Naive thymus-derived CD4-positive, alpha-beta T cell (primary cell): ENCODE measurements around the gene COQ10A. TPM values are rescaled to one million over a fixed set of nuclear protein-coding genes. Genes with fewer than 3 reads are reported as not detected.
A peak's percentile ranks its signal among the peaks of the same experiment; 100 is the strongest.

Experiments
- ATAC-seq: fragments of 150-1000 bp; cut with Tn5 transposase; 2 replicates; pipeline ENCODE4 v1.10.0; 2021; ENCODE audit warnings: mild to moderate bottlenecking, moderate library complexity
- CTCF ChIA-PET: fragments of 350-600 bp; sonication (Branson Sonifier 250); formaldehyde crosslinking; loops from one replicate; lab custom pipeline; 2021; ENCODE audit warnings: antibody characterized with exemption; lab: Charles Lee
- POLR2A ChIA-PET: fragments of 350-600 bp; sonication (Branson Sonifier 250); formaldehyde crosslinking; loops from one replicate; lab custom pipeline; 2021; ENCODE audit warnings: antibody characterized with exemption, inconsistent platforms; lab: Charles Lee
- DNase-seq, 9 donors: peaks; one replicate each; pipeline versions ENCODE4 v3.0.0 to v3.0.0-alpha.2; 2020 to 2022; ENCODE audit warnings: mixed read lengths in 1 of 9
- H3K27ac ChIP-seq: one replicate; pipeline ENCODE4 v1.7.0; 2013; ENCODE audit warnings: mild to moderate bottlenecking, low read depth, low read length, moderate library complexity
- H3K27me3 ChIP-seq, 2 donors: one replicate each; pipeline ENCODE4 v1.7.0; 2013; ENCODE audit warnings: low read length in 2 of 2, mild to moderate bottlenecking in 2 of 2, moderate library complexity in 2 of 2; ENCODE audit not compliant: control insufficient read depth in 2 of 2, insufficient read depth in 2 of 2
- H3K36me3 ChIP-seq, 3 experiments: 1 replicate in 2 of 3; 2 replicates in 1 of 3; pipeline ENCODE4 v1.7.0; 2013; ENCODE audit warnings: low read length in 3 of 3, mild to moderate bottlenecking in 3 of 3, moderate library complexity in 1 of 3; ENCODE audit not compliant: insufficient read depth in 3 of 3, control insufficient read depth in 2 of 3
- H3K4me1 ChIP-seq, 2 donors: one replicate each; pipeline ENCODE4 v1.7.0; 2013; ENCODE audit warnings: low read length in 2 of 2, mild to moderate bottlenecking in 2 of 2, moderate library complexity in 1 of 2; ENCODE audit not compliant: control insufficient read depth in 2 of 2, insufficient read depth in 2 of 2
- H3K4me3 ChIP-seq: 2 replicates; pipeline ENCODE4 v1.7.0; 2013; ENCODE audit warnings: mild to moderate bottlenecking, low read length
- H3K9me3 ChIP-seq, 3 experiments: 1 replicate in 2 of 3; 2 replicates in 1 of 3; pipeline ENCODE4 v1.7.0; 2013; ENCODE audit warnings: low read length in 3 of 3; ENCODE audit not compliant: control insufficient read depth in 2 of 3
- H3K27ac Mint-ChIP-seq, 9 donors: one replicate each; pipeline ENCODE4 v1.8.0; 2020 to 2022; ENCODE audit warnings: mixed read lengths in 9 of 9, mild to moderate bottlenecking in 8 of 9, moderate library complexity in 5 of 9, inconsistent platforms in 2 of 9
- H3K27me3 Mint-ChIP-seq, 5 donors: one replicate each; pipeline ENCODE4 v1.8.0; 2021 to 2022; ENCODE audit warnings: mixed read lengths in 5 of 5, mild to moderate bottlenecking in 1 of 5
- H3K36me3 Mint-ChIP-seq, 5 donors: one replicate each; pipeline ENCODE4 v1.8.0; 2020 to 2022; ENCODE audit warnings: mixed read lengths in 5 of 5, mild to moderate bottlenecking in 3 of 5, inconsistent platforms in 1 of 5
- H3K4me1 Mint-ChIP-seq, 7 donors: one replicate each; pipeline ENCODE4 v1.8.0; 2020 to 2022; ENCODE audit warnings: mixed read lengths in 7 of 7, mild to moderate bottlenecking in 3 of 7, inconsistent platforms in 1 of 7
- H3K4me3 Mint-ChIP-seq, 10 donors: one replicate each; pipeline ENCODE4 v1.8.0; 2020 to 2022; ENCODE audit warnings: mild to moderate bottlenecking in 10 of 10, mixed read lengths in 10 of 10, moderate library complexity in 6 of 10, inconsistent platforms in 2 of 10
- H3K9me3 Mint-ChIP-seq, 11 donors: one replicate each; pipeline ENCODE4 v1.8.0; 2020 to 2022; ENCODE audit warnings: mixed read lengths in 11 of 11, mild to moderate bottlenecking in 4 of 11, inconsistent platforms in 1 of 11, moderate library complexity in 1 of 11
- intact Hi-C, 2 donors: fragments of 100-400 bp; cut with micrococcal nuclease; formaldehyde crosslinking; loops; one replicate each; pipeline ENCODE4 v1.15.1; 2023
- polyA plus RNA-seq, 2 donors: library from polyadenylated mRNA; unstranded; fragments of 300-500 nt; fragmentation: Illumina TruSeq; gene quantifications; one replicate each; pipeline ENCODE4 v1.2.3, GENCODE V29; 2021
- total RNA-seq, 6 experiments: library from RNA in 5 of 6; stranded (reverse) in 5 of 6; gene quantifications; 1 replicate in 5 of 6; 2 replicates in 1 of 6; pipeline ENCODE4 v1.2.3 and lab custom pipeline; 2021 to 2026

COQ10A gene
- 10 to 100 TPM; 22.5 to 39.4 (median 31.5) TPM for total RNA-seq
- polyA plus RNA-seq: 10 to 100 TPM in 1 of 2 donors, 1 to 10 TPM in 1; 9.7 to 11.5 TPM
- 50.2 reads per million, percentile 71 among the genes with 10 or more reads in this experiment for total RNA-seq (lab: John Stamatoyannopoulos, UW)

DNA sequence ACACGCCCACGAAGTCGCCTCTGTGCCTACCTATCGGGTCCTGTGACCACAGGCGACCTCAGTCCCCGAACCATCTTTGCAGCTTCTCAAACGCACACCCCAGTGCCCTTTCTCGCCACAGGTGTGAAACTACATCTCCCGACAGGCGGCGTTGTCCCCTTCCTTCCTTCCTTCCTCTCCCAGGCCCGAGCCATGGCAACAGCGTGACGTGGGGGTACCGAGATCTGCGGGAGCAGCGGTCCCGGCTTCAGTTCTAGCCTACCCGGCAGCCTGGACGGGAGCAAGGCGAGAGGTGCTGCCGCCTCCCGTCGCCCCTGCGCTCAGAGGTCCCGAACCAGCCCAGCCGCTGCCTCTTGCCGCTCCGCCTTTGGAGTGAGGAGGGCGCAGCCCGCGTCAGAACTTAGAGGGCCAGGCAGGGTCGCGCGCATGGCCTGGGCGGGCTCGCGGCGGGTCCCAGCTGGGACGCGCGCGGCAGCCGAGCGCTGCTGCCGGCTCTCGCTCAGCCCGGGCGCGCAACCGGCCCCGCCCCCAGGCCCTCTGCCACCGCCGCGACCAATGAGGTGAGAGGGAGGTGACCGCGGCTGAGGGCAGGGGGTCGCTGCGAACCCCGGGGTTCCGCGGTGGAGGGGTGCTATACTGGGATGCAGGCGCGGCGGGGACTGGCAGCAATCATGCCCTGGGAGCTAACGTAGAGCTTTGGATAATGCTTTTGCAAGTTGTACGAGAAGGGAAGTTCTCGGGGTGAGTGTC lies at the start of gene COQ10A:
Gene COQ10A, plus strand, starts transcription at position 250 of the 750 bp plus-strand sequence. Its CDS starts 177 bp downstream, at position 427.
- CTCF ChIA-PET: interaction anchor here (0.6 to 2.3 kb wide), 11 partner anchors 9 to 197 kb away, joined by 3 to 6 read pairs (median 4); partner anchors contain the start of genes ANKRD52, RNF41, SMARCC2 and TIMELESS

DNA sequence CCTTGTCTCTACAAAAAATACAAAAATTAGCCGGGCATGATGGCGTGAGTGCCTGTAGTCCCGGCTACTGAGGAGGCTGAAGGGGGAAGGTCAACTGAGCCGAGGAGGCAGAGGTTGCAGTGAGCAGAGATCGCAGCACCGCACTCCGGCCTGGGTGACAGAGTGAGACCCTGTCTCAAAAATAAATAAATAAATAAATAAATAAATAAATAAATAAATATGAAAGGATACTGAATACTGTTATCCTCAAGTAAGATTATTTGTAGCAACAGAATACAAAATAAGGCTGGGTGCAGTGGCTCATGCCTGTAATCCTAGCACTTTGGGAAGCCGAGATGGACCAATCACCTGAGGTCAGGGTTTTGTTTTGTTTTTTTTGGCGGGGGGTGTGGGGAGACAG lies 46.9 kb upstream of the COQ10A start:
- H3K27me3 ChIP-seq: no peaks in the 10 kb centered on the region
- H3K4me1 Mint-ChIP-seq: peaks cover 15 to 63% (median 48%) of the 10 kb centered on the region in 7 donors
- ChIA-PET POLR2A (interaction anchor here (0.7 to 3.8 kb wide), 5 partner anchors 16 to 420 kb away, joined by 6 to 61 read pairs (median 40); partner anchors contain the start of genes RPL41, SMARCC2 and ZC3H10), CTCF (no interaction called here)
- H3K36me3 Mint-ChIP-seq: peaks cover 5 to 10% (median 5%) of the 10 kb centered on the region in 5 donors
- peak overlapping the region in 7 of 10 donors; percentile 18 to 61 (median 37) for H3K4me3 Mint-ChIP-seq
- H3K9me3 Mint-ChIP-seq: no peaks in the 10 kb centered on the region
- DNase-seq (no peak), ATAC-seq (no peak)
- peak overlapping the region in 3 of 9 donors; percentile 9 to 66 (median 46) for H3K27ac Mint-ChIP-seq
- no peaks in the 10 kb centered on the region for H3K9me3 ChIP-seq
- H3K4me3 ChIP-seq: no peak overlapping the region
- intact Hi-C loops: loop anchor here (2.0 to 5.0 kb wide), 4 partner anchors 68 to 867 kb away; partner anchors contain the start of genes MYL6B (in 1 of the 2), NAB2 (in 1 of the 2) and PAN2 (in 1 of the 2)
- no peak overlapping the region for H3K27ac ChIP-seq
- peaks cover 0 to 3% (median 0%) of the 10 kb centered on the region in 5 donors for H3K27me3 Mint-ChIP-seq
- H3K4me1 ChIP-seq: peaks cover 22 to 25% of the 10 kb centered on the region in 2 donors
- peaks cover 0 to 15% (median 5%) of the 10 kb centered on the region in 3 experiments for H3K36me3 ChIP-seq

More for the DNA sequence above, at the start of gene COQ10A:
- POLR2A ChIA-PET: interaction anchor here (0.7 to 2.0 kb wide), 16 partner anchors 9 to 202 kb away, joined by 3 to 16 read pairs (median 4); partner anchors contain the start of genes ANKRD52, IL23A, RNF41 and RPL41
- no peaks in the 10 kb centered on the region for H3K27me3 ChIP-seq
- intact Hi-C loops: loop anchor here (1.0 to 5.0 kb wide), 12 partner anchors 9 to 1165 kb away; partner anchors contain the start of genes ANKRD52 (in 2 of the 2), CS (in 2 of the 2), STAT2 (in 2 of the 2) and ZC3H10 (in 2 of the 2)
- Mint-ChIP-seq H3K4me1 (peaks cover 0 to 22% (median 20%) of the 10 kb centered on the region in 7 donors), H3K9me3 (peaks cover 0 to 2% (median 0%) of the 10 kb centered on the region in 11 donors), H3K4me3 (peak within 1 kb of the TSS; percentile 83 to 100 (median 96)), H3K27me3 (peaks cover 0 to 2% (median 0%) of the 10 kb centered on the region in 5 donors), H3K36me3 (peaks cover 0 to 8% (median 2%) of the 10 kb centered on the region in 5 donors), H3K27ac (peak within 1 kb of the TSS; percentile 89 to 97 (median 94))
- peak; percentile 93 for ATAC-seq
- H3K4me3 ChIP-seq: peak within 1 kb of the TSS; percentile 88
- H3K36me3 ChIP-seq: peaks cover 0 to 7% (median 0%) of the 10 kb centered on the region in 3 experiments
- H3K27ac ChIP-seq: peak within 1 kb of the TSS; percentile 94
- peak; percentile 78 to 92 (median 89) for DNase-seq
- peaks cover 0 to 8% of the 10 kb centered on the region in 2 donors for H3K4me1 ChIP-seq
- H3K9me3 ChIP-seq: no peaks in the 10 kb centered on the region

DNA sequence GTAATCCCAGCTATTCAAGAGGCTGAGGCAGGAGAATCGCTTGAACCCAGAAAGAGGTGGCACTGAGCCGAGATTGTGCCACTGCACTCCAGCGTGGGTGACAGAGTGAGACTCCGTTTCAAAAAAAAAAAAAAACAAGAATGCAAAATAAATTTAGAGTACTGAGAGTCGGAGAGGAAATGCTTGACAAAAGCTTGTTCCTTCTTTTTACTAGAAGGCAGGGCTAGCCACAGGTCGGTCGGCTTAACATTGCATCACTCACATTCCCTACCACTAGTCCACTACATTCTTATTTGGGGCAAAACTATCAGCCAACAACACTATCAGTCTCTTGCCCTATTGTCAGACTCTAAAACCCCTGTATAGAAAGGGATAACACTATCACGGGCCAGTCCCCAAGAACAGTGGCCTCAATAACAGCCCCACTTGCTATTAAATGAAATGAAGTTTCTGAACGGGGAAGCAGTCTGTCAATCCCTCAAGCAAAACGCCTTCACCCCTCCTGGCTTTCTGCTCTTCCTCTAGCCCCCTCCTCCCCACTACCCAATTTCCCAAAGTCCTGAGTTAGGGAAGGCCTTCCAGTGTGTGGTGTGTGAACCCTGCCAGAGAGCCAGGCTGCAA lies 46.0 kb upstream of the COQ10A start:
- Histone ChIP-seq H3K27me3 (no peaks in the 10 kb centered on the region), H3K36me3 (peaks cover 0 to 10% (median 0%) of the 10 kb centered on the region in 3 experiments), H3K4me3 (peak overlapping the region; percentile 82), H3K27ac (peak overlapping the region; percentile 98), H3K9me3 (no peaks in the 10 kb centered on the region), H3K4me1 (peaks cover 22 to 27% of the 10 kb centered on the region in 2 donors)
- Mint-ChIP-seq H3K36me3 (peaks cover 0 to 9% (median 0%) of the 10 kb centered on the region in 5 donors), H3K4me3 (peak overlapping the region; percentile 92 to 100 (median 98)), H3K4me1 (peaks cover 21 to 66% (median 52%) of the 10 kb centered on the region in 7 donors), H3K27me3 (peaks cover 0 to 3% (median 0%) of the 10 kb centered on the region in 5 donors), H3K27ac (peak overlapping the region; percentile 97 to 100 (median 99)), H3K9me3 (no peaks in the 10 kb centered on the region)
- DNase-seq: peak in 4 of 9 donors; percentile 11 to 27 (median 22)
- no peak for ATAC-seq
- intact Hi-C loops: loop anchor here (1.0 to 5.0 kb wide), 6 partner anchors 68 to 867 kb away; partner anchors contain the start of genes MYL6B (in 1 of the 2), NAB2 (in 1 of the 2), PA2G4 (in 1 of the 2) and PAN2 (in 1 of the 2)
- ChIA-PET CTCF (interaction anchor here (1.1 to 3.5 kb wide), 9 partner anchors 15 to 416 kb away, joined by 3 to 38 read pairs (median 5); partner anchors contain the start of genes PA2G4, RPL41, SMARCC2 and ZC3H10), POLR2A (interaction anchor here (0.5 to 3.8 kb wide), 14 partner anchors 9 to 419 kb away, joined by 3 to 61 read pairs (median 14); partner anchors contain the start of genes COQ10A, RPL41, SMARCC2 and SPRYD4)

DNA sequence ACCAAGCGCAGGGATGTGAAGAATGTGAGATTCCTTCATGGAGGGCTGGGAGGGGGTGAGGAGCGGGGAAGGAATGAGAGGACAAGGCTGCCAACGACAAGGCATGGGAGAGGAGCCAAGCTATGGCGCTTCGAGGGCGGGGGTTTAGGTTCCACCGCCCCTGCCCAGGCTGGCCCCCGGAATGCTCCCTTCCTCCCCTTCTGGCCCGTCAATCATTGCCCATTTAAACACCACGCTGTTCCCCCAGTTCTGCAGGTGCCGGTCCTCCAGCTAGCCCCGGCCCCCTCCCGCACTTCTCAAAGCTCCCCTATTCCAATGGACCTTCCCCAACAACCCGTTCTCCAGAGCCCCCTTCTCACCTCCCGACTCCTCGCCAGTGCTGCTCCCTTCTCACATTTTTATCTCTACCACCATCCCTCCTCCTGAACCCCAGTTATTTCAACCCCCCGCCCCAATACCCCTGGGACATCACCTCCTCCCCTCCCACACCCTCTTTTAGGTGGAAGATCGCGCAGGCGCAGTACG lies 45.4 kb upstream of the COQ10A start:
- peak overlapping the region; percentile 92 to 100 (median 98) for H3K4me3 Mint-ChIP-seq
- Histone ChIP-seq H3K27ac (peak overlapping the region; percentile 98), H3K27me3 (no peaks in the 10 kb centered on the region), H3K36me3 (peaks cover 0 to 9% (median 0%) of the 10 kb centered on the region in 3 experiments), H3K9me3 (no peaks in the 10 kb centered on the region), H3K4me3 (peak overlapping the region; percentile 82), H3K4me1 (peaks cover 22 to 27% of the 10 kb centered on the region in 2 donors)
- ChIA-PET CTCF (interaction anchor here (0.6 to 3.5 kb wide), 23 partner anchors 10 to 484 kb away, joined by 3 to 38 read pairs (median 4); partner anchors contain the start of genes ANKRD52, CNPY2, PA2G4 and RPL41), POLR2A (interaction anchor here (0.5 to 3.8 kb wide), 45 partner anchors 8 to 506 kb away, joined by 3 to 61 read pairs (median 5); partner anchors contain the start of genes ANKRD52, BAZ2A, CNPY2 and COQ10A)
- peaks cover 0 to 12% (median 0%) of the 10 kb centered on the region in 5 donors for H3K36me3 Mint-ChIP-seq
- intact Hi-C loops: loop anchor here (1.0 to 5.0 kb wide), 6 partner anchors 69 to 866 kb away; partner anchors contain the start of genes MYL6B (in 1 of the 2), NAB2 (in 1 of the 2), PA2G4 (in 1 of the 2) and PAN2 (in 1 of the 2)
- peaks cover 21 to 62% (median 51%) of the 10 kb centered on the region in 7 donors for H3K4me1 Mint-ChIP-seq
- peak overlapping the region; percentile 97 to 100 (median 99) for H3K27ac Mint-ChIP-seq
- peaks cover 0 to 3% (median 0%) of the 10 kb centered on the region in 5 donors for H3K27me3 Mint-ChIP-seq
- H3K9me3 Mint-ChIP-seq: no peaks in the 10 kb centered on the region
- peak; percentile 45 for ATAC-seq
- peak in 1 of 9 donors; percentile 11 for DNase-seq
